GM21576 (cell line): Measurements from ENCODE around the gene LRWD1.
"Not testable (repeated sequence)": the region's sequence is repeated elsewhere in the genome, so short reads cannot be mapped to it uniquely, and the experiment has no call there.

Source experiments
- ATAC-seq: cut with Tn5 transposase; IDR thresholded peaks from one replicate; pipeline ENCODE4 v1.9.1; 2021; ENCODE audit warnings: mild to moderate bottlenecking, moderate library complexity; ENCODE audit not compliant: unreplicated experiment

Gene LRWD1

DNA sequence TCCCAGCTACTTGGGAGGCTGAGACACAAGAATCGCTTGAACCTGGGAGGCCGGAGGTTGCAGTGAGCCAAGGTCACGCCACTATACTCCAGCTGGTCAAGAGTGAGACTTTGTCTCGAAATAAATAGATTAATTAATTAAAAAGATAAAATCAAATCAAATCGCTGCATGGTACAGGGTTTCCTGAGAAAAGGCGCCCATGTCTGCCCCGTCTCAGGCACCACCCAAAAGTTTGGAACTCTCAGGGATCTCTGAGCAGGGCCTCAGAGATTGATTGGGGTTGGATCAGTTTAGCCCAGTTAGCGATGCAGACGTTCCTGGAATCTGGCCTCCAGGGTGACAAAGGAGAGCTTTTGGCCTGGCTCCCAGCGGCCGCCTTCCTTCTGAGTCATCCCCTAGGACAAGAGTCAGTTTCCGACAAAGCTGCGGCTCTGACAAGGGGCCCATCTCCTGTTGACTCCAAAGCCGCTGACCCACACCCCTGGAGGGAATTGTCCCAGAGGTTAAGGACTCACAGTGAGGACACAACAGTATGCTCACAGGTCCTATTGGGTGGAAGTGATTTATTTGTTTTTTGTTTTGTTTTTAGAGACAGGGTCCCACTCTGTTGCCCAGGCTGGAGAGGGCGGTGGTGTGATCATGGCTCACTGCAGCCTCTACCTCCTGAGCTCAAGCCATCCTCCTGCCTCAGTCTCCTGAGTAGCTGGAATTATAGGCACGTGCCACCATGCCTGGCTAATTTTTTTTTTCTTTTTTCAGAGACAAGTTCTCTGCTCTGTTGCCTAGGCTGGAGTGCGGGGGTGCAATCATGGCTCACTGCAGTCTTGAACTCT lies 24.6 kb upstream of the LRWD1 start:
- no peak for ATAC-seq

GRCh38 chr7:102444961-102445673 lies 19.7 kb upstream of the LRWD1 start:
- peak; percentile 49 for ATAC-seq

- no peak for ATAC-seq
These were observed 19.1 kb upstream of the LRWD1 start for GRCh38 chr7:102445674-102446071.

- ATAC-seq = no peak
These were observed 18.2 kb upstream of the LRWD1 start for GRCh38 chr7:102446387-102447156.

DNA sequence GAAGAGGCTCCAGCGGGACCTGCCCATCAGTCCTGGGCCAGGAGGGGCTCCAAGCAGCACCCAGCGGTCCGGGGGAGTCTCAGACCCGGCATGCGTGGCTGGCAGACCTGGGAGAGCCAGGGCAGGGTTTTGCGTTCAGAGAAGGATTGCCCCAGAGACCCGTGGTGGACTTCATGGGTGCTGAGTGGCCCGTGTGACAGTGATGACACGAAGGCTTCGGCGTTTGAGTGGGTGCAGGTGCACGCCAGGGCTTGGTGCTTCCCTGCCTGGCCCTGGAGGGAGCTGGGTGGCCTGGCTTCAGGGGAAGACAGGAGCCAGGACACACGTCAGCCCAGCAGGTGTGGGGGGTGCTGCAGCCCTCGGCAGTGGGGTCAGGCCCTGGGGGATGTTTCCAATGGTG lies 17.5 kb upstream of the LRWD1 start:
- ATAC-seq = no peak

DNA sequence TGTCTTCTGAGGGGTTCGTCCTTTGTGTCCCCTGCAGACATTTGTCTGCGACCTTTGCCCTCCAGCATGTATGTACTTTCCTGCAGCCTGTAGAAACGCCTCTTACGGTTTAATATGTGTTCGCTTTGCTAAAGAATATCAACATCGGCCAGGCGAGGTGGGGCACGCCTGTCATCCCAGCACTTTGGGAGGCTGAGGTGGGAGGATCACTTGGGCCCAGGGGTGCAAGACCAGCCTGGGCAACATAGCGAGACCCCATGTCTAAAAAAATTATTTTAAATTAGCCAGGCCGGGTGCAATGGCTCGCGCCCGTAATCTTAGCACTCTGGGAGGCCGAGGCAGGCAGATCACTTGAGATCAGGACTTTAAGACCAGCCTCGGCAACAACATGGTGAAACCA lies 15.6 kb upstream of the LRWD1 start:
- no peak for ATAC-seq

DNA sequence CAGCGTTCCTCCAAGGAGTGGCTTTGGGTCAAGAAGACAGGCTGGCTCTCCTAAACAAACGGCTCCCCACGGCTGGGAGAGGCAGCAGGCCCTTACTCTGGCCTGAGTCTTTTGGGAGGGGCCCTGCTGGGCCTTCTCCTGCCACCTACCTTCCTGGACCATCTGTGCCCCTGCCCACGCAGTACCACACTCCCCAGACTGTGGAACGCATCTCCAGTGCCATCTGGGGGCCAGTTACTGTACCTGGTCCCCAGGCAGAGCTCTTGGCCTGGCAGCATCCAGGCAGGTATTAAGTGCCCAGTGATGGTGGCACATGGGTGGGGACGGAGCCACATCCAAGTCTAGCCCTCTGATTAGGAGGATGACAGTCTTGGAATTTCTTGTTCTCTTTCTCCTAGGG lies 14.5 kb upstream of the LRWD1 start:
- no peak for ATAC-seq

- no peak for ATAC-seq
These were observed 13.3 kb upstream of the LRWD1 start for GRCh38 chr7:102451371-102452054.

GRCh38 chr7:102452451-102452850 lies 12.3 kb upstream of the LRWD1 start:
- ATAC-seq = no peak

DNA sequence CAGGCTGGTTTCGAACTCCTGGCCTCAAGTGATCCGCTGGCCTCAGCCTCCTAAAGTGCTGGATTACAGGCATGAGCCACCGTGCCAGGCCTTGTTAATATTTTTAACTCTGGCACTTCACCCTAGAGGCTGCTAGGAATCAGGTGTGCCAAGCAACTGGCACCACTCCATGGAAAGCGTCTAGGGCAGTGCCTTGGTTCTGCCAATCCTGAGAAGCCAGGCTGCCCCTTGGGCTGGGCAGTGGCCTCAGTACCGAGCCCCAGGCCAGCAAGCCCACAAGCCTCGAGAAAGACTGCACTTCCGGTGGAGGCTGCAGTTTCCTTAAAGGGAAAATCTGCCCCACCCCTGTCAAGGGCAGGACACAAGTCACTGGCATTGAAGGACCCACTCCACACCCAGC lies 11.5 kb upstream of the LRWD1 start:
- no peak for ATAC-seq

GRCh38 chr7:102454468-102454867 lies 10.3 kb upstream of the LRWD1 start:
- ATAC-seq = no peak

GRCh38 chr7:102454932-102455331 lies 9.9 kb upstream of the LRWD1 start:
- ATAC-seq = not testable (repeated sequence)

GRCh38 chr7:102455596-102455995 lies 9.2 kb upstream of the LRWD1 start:
- ATAC-seq = no peak

DNA sequence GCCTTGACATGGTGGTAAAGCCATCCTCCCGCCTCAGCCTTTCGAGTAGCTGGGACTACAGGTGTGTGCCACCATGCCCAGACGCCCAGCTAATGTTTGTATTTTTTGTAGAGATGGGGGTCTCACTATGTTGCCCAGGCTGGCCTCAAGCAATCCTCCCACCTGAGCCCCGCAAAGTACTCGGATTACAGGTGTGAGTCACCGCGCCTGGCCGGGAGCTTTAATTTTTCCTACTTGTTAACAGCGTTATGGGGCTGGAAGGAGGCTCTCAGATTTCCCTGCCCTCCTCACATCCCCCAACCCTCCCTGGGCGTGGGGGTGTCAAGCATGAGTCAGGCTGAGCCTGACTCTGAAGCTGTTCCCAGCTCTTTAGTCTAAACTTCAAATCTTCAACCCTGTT lies 8.5 kb upstream of the LRWD1 start:
- no peak for ATAC-seq

- no peak for ATAC-seq
These were observed 7.3 kb upstream of the LRWD1 start for GRCh38 chr7:102457352-102457924.

GRCh38 chr7:102459221-102459844 lies 5.5 kb upstream of the LRWD1 start:
- ATAC-seq = no peak

- ATAC-seq = no peak
These were observed 4.3 kb upstream of the LRWD1 start for GRCh38 chr7:102460467-102460866.

DNA sequence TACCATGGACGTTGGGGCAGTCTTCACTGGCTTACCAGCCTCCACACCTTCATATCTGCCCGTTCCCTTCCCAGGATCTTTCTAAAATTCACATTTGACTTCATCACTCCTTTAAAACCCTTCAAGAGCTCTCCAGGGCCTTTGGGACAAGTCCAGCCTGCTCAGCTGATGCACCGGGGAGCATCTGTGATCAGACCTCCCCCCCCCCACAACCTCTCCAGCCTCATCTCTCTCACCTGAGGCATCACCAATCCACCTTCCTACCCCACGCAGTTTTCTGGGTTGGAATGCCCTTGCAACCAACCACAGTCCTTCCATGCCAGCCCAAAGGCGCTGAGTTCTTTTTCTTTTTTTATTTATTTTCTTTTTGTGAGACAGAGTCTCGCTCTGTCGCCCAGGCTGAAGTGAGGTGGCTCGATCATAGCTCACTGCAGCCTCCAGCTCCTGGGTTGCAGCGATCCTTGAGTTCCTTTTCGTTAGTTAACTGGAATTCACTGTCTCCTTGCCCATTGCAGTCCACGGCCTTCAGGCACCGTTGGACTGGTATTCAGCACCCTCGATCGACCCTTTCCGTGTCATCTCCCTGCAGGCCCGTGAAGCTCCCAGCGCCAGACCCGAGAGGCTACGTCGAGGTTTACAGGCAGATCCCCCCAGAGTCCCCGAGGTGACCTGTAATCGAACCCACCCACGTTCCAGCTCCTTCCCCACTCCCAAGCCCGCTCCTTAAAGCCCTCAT lies 775 bp upstream of the LRWD1 start:
- no peak for ATAC-seq

DNA sequence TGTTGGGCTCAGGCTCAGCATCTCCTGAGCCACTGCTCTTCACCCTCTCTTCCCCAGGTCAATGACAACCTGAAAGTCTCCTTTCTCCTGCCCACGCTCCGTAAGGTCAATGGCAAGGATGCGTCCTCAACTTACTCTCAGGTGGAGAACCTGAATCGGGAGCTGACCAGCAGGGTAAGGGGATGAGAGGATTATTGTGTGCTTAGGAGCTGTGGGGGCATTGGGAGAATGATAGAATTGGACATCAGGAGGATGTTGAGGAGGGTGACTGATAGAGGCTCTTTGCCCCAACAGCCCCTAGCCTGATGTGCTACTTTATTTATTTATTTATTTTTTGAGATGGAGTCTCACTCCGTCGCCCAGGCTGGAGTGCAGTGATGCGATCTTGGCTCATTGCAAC lies 1.3 kb downstream of the LRWD1 start:
- ATAC-seq = no peak
